Measurements from ENCODE around the gene MYPOP.

- TF ChIP-seq POLR2A (IDR thresholded peaks at IDR 0.05): no peak
- no peak for TF ChIP-seq CTCF (IDR thresholded peaks at IDR 0.05)
- TF ChIP-seq POLR2AphosphoS5 (IDR thresholded peaks at IDR 0.05): no peak
Measured at GRCh38 chr19:45933759-45934158, 31.3 kb upstream of the MYPOP start.

Data from prostate gland (tissue), 2 donors.